GM21723 (cell line): ENCODE measurements around the gene RGS9.
"Not testable (repeated sequence)": the region's sequence is repeated elsewhere in the genome, so short reads cannot be mapped to it uniquely, and the experiment has no call there.

Experiments used
- ATAC-seq: cut with Tn5 transposase; IDR thresholded peaks from one replicate; pipeline ENCODE4 v1.9.1; 2021; ENCODE audit warnings: mild to moderate bottlenecking, moderate library complexity; ENCODE audit not compliant: unreplicated experiment

RGS9 gene

DNA sequence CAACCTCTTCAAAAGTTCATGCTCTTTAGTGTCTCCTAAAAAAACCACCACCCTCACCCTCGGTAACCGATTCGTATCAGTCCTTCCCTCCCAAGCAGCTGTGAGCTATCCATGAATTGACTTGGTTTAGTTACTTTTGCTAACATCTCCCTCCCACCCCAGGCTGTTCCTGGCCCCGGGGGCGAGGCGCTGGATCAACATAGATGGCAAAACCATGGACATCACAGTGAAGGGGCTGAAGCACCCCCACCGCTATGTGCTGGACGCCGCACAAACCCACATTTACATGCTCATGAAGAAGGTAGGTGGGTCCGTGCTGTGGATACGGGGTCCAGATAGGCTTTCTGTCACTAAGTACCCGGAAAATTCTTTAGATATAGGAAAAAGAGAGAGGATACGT is 66.8 kb downstream of the RGS9 start:
- ATAC-seq: no peak

DNA sequence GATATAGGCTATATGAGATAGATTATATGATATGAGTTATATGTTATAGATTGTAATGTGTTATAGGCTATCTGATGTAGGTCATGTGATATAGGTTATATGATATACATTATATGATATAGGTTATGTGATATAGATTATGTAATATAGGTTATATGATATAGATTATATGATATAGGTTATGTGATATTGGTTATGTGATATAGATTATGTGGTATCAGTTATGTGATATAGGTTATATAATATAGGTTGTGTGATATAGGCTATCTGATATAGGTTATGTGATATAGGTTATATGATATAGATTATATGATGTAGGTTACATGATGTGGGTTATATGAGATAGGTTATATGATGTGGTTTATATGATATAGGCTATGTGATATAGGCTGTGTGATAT is 68.5 kb downstream of the RGS9 start:
- no peak for ATAC-seq

DNA sequence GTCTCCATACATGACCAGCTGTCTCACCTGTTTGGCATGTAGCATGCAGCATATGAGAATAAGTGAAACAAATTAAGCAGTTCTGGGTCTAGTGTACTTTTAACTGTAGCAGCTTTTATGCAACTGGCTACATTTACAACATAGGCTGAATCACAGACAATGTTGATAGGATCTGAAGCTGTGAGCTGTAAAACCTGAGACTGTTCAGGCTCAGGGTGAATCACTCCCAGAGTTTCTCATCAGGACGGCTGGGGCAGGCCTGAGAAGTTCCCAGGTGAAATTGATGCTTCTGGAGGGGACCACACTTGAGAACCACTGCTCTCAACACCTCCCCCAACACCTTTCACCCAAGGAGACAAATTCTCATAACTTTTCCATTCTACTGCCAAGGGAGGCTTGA is 70.3 kb downstream of the RGS9 start:
- ATAC-seq: not testable (repeated sequence)

DNA sequence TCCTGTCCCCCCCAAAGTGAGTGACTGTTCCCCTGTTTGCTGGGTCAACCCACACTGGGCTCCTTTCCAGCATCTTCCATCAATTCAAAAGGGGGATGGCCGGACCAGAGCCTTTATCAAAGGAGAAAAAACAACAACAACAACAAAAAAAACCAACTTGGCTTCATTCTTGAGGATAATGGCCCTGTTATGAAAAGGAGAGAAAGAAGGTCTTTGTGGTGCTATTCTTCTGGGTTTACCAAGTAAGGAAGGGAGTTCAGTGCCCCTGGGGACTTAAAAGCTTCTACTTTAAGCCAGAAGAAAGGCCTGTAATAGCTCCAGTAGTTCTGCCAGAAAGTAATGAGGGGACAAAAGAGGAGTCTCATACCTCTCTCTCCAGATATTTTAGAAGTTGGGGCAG is 71.5 kb downstream of the RGS9 start:
- ATAC-seq: no peak

DNA sequence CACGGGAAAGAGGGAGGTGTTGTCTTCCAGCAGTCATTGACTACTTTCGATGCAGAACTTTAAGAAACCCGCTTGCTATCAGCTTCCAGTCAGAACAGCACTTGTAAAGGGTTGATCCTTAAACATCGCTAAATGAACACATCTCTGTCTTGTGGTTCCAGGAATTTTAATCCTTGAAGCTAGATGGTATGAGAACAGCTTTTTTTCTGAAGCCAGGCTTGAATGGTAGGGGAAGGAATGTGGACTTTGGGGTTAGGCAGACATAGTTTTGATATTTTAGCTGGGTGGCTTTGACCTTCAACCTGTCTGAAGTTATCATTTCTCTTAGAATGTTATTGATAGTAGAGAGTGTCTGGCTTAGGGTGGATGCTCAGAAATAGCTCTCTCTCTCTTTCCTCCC is 81.1 kb downstream of the RGS9 start:
- no peak for ATAC-seq

DNA sequence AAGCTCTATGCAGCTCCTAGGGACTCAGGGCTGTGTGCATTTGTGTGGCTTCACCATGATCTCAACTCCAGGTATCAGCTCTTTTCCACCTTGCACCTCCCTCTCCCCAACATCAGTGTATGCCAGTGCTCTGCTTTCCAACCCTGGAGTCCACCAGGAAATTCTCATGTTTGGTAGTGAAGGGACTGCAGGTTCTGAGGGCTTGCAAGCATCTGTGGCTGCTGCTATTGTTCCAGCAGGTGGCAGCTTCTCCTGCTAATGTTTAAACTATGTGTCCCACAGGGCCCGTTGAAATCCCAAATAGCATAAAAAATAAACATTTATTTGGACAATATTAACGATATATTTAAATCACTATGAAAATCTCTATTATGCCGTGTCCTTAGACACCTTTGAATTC is 82.0 kb downstream of the RGS9 start:
- ATAC-seq: no peak

DNA sequence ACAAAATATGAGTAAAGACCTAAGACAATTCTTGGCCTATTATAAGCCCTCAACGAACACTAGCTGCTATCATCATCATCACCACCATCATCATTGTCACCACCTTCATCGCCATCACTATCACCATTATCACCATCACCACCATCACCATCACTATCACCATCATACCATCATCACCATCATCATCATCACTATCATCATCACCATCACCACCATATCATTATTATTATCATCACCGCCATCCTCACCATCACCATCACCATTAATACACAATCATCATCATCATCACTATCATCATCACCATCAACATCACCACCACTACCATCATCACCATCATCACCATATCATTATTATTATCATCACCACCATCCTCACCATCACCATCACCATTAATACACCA is 82.5 kb downstream of the RGS9 start:
- no peak for ATAC-seq

DNA sequence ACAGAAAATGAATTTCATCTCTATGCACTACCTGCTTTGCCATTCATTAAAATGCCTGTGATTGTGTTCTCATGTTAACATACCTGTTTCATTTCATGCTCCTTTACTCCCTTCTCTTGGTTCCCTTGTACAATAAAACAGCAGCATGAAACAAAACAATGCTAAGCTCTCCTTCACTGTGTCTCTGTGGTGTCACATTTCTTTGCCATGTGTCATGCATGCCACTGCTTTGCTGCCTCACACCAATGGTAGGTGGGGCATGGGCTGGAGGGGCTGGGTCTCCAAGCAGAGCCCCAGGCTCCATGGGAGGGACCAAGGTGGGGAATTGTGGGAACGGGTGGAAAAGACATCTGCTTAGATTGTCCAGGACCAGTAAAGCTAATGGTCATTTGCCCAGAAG is 83.6 kb downstream of the RGS9 start:
- ATAC-seq: no peak

DNA sequence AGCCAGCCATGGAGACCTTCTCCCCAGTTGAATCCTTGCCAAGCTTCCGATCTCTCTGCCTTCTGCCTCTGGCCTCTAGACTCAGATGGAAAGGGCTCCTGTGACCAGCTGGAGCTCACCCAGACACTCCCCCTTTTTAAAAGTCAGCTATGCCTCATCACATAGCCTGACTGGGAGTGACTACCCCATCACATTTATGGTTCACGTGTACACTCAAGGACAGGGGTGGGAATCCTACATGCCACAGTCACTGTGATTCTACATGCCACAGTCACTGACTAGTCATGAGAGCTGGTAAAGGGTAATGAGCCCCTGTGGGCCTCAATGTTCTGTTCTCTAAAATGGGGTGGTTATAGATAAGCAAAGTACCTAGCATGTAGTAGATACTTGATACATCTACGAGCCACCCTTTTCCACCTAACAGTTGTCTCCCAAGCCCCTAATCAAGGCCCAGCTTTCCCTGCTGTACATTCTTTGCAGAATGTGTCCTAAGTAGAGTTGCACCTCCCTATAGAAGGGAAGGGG is 85.1 kb downstream of the RGS9 start:
- ATAC-seq: no peak

DNA sequence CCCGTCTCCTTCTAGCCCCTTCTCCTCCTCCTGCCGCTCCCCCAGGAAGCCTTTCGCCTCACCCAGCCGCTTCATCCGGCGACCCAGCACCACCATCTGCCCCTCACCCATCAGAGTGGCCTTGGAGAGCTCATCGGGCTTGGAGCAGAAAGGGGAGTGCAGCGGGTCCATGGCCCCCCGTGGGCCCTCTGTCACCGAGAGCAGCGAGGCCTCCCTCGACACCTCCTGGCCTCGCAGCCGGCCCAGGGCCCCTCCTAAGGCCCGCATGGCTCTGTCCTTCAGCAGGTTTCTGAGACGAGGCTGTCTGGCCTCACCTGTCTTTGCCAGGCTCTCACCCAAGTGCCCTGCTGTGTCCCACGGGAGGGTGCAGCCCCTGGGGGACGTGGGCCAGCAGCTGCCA is 87.9 kb downstream of the RGS9 start:
- no peak for ATAC-seq

DNA sequence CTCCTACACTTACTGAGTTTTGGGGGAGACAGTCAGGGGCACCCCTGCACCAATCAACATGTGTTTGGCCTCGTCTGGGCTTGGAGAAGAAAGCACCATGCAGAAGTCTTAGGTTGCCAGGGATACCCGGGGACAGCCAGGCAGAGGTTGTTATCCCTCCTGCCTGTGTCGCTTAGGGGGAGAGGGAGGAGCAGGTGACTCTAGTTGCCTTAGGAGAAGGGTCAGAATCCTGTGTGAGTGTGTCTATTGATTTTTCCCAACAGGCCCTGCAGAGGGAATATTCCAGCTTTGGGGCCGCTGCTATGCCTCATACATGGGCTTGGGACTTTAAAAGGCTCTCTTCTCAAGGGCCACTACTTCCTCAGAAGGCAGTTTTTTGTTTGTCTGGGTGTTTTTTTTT is 89.1 kb downstream of the RGS9 start:
- ATAC-seq: no peak

DNA sequence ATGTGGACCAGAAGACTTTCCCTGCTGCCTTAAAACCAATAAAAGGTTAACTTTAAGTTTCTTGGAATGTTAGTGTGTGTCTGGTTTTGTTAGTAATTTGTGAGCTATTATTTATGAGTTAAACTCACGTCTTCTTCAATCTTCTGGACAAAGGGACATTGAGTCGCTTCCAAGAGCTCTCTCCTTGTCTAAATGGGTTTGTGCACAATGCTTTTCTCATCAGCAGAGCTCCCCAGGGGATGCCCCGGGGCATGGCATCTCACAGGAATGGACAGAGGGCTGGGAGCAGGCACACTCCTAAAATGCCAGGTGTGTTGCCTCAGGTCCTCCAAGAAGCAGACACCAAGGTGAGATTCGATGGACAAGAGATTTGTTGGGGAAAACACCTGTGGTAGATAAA is 90.5 kb downstream of the RGS9 start:
- no peak for ATAC-seq

DNA sequence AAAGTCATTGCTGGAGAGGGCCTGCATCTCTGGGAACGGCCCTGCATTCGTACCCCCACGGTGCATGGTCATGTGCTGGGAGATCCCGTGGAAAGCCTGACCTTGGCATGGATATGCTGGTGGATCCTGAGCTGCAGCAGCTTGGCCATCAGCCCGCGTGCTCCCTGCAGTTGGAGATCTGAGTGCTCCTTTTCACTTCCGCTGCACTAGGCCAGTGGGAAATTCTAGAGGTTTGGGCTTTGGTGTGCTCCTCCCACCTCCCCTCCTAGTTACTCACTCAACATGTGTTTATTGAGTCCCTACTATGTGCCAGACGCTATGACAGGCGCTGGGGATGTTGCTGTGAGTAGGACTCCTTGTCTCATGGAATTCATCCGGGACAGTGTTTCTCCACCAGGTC is 91.1 kb downstream of the RGS9 start:
- ATAC-seq: no peak

DNA sequence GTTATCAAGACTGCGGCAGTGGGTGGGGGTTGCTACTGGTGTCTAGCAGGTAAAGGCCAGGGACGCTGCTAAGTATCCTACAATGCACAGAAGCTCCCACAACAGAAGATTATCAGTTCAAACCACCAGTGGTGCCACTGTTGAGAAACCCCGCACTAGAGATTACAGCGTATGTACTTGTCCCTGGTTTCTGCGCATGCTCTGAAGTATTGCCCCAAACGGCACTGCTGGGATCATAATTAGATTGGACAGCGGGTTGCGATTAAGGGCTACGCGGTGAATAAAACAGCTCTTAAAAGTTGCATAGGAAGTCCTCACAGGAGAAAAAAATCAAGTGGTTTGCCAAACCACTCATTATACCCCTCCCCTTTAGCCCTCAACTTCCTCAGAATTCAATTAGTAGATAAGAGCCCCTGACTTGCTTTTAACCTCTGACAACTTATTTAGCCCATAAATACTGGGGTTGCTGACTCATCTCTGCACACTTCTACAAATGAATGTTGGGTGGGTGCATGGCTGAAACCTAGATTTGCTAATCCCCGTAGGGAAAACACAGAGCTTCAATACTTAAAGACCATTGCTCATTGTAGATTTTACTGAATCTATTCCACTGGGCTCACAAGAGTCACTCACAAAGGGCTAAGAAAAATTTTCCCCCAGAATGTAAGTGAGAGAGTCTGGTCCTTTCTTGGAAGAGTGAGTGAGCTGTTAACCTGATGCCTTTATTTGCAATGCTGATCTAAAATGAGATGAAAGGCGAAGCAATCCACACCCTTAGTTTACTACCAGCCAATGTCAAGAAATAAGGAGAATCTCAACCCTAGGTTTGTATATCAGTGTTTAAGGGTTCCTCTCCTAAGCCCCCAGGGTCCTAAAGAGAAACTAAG is 91.8 kb downstream of the RGS9 start:
- peak; percentile 77 for ATAC-seq

DNA sequence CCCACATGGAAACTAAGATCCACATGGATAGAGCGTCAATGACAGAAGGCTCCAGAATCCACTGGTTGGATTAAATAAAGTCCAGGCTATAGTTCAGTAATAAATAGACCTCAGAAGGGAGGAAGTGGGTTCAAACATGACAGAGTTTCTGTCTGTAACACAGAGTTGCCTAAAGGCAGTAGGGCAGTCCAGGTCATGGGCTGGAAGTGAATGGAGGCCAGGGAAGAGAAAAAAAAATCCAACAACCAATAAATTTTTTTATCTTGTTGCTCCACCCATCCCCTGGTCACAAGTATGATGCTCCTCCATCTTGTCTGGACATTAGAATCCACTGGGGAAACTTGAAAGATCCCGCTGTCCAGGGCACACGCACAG is 92.4 kb downstream of the RGS9 start:
- ATAC-seq: no peak

DNA sequence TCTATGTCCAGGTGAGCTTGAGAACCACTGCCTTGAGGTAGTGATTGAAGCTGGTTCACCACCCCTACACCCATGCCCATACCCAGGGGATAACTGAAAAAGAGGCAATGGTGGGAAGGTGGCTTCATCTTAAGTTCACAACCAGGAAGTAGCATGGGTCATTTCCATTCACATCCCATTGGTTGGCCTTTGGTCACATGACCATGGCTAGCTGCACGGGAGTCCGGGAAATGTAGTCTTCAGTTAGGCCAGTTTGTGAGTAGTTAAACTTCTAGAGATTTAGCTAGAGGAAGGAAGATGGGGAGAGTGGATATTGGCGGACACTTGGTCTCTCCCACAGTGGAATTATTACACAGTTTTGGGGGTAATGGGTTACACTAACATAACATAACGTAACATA is 92.9 kb downstream of the RGS9 start:
- no peak for ATAC-seq

DNA sequence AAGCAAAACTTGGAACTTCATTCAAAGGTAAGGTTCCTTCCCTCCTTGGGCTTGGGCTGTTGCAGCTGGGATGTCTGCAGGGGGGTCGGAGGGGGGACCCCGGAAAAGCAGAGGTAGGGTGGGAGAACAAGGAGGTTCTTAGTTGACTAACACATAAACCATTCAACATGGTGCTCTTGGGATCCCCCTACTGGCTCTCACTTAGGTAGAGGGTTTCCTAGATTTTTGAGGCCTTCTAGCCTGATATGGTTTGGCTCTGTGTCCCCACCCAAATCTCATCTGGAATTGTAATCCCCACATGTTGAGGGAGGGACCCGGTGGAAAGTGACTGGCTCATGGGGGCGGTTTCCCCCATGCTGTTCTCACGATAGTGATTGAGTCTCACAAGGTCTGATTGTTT is 93.9 kb downstream of the RGS9 start:
- no peak for ATAC-seq

DNA sequence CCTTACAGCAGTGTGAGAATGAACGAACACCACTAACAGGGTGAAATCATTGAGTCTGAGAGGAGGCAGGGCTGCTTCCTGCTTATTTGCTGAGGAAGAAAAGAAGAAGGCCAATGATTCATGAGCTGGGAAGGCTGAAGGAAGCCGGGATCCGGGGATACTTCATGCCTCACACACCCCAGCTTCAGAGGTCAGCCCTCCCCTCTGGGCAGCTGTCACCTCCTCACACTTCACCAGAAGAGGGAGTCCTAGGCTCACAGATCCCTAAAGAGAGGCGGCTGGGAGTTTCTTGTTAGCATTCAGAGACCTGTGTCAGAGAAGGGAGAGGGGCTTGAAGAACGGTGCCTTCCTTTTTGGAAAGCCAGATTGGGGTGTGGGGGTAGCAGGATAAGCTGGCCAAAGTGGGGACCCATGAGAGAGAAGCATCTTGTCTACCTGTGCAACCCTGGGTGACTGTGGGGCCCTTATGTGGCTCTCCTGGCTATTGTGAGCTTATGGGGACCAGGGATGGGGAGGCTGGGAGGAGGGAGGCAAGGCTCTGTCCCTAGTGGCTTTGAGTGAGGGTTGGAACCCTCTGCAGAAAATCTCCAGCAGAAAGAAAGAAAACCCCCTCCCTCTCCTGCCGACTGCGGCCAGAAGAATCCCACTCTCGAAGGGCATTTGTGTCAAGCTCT is 94.6 kb downstream of the RGS9 start:
- no peak for ATAC-seq

DNA sequence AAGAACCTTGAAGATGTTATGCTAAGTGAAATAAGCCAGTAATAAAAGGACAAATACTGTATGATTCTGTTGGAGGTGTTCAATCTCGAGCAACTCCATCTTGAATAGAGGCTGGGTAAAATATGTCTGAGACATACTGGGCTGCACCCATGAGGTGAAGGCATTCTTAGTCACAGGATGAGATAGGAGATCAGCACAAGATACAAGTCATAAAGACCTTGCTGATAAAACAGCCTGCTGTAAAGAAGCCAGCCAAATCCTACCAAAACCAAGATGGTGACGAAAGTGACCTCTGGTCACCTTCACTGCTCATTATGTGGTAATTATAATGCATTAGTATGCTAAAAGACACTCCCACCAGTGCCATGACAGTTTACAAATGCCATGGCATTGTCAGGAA is 98.1 kb downstream of the RGS9 start:
- no peak for ATAC-seq

DNA sequence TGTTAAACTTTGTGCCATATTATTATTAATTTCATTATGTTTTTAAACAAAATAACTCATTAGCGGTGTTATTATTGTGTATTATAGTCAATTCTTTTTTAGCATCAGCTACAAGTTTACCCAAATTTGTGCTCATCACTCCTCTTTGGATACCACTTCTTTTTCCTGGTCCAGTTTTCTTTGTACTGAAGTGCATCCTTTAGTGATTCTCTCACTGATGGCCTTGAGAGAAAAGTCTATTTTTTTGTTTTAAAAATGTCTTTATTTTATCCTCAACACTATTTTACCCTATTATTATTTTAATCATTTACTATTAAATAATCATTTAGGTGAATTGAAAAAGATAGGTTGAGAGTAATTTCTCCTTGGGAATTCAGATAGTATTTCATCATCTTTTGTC is 99.2 kb downstream of the RGS9 start:
- ATAC-seq: no peak

DNA sequence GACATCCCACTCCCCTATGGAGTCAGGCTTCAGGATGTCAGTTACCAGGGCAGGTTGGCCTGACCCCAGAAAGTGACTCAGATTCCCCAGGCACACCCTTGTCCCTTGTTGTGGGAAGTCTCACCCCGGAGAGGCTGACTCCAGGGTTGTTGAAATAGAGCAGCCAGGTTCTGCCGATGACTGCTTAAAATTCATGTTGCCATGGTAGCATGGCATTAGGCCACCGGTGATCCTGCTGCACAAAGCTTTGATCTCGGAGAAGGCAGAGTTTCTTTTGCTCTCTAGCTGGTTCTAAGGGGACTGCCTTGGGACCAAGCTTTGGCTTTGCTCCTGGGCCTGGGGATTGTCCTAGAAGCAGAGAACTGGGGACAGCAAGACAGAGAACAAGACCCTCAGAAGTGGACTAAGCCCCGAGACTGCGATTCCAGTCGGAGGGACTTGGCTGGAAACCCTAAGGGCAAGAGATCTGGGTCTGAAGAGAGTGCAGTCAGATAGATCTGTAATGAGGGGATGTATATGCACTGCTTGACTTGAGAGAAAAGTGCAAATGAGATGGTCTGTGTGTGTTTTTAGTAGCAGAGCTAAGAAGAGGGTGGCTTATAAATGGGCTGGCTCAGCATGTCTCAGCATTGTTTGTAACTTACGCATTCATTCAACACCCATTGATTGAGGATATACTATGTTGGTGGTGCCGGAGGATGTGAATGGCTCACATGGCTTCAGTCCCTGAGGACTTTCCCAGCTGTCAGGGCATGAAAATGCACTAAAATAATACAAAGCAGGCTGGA is 106.9 kb downstream of the RGS9 start:
- ATAC-seq: no peak

DNA sequence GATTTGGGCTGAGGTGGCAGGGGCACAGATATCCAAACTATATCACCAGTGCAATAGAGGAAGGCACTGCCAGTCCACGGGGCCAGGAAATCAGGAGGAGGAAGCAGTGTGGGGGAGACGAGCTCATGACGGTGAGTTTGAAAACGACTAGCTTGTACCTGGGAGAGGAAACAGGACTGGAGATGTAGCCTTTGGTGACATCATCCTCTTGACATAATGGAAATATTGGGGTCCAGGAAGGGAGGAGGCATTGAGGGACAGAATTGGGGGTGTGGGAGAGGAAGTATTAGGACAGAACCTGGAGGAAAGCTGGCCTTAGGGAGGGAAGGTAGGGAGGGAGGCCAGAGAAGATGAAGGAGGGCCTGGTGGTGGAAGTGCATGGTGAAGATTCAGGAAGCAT is 109.1 kb downstream of the RGS9 start:
- no peak for ATAC-seq
